ENCODE data around the gene RFX2. TPM values are rescaled to one million over a fixed set of nuclear protein-coding genes. Genes with fewer than 3 reads are reported as not detected.
A peak's percentile ranks its signal among the peaks of the same experiment; 100 is the strongest.

RFX2 gene
- total RNA-seq, 1 experiment from 2014 or later = 3.7 TPM

- Histone ChIP-seq H3K9me3 (ENCODE audit: control insufficient read depth, low read depth, low read length) (no peaks in the 10 kb centered on the region), H3K23ac (ENCODE audit: insufficient read length, low read depth, low read length) (no peak overlapping the region), H3K18ac (ENCODE audit: insufficient read length, low read depth, low read length) (no peak overlapping the region), H3K27ac (ENCODE audit: insufficient read length, low read depth, low read length) (no peak overlapping the region), H3K56ac (ENCODE audit: insufficient read length, low read depth, low read length) (no peak overlapping the region), H4K20me1 (ENCODE audit: control insufficient read depth, insufficient read depth, insufficient read length) (no peaks in the 10 kb centered on the region), H3K4me1 (ENCODE audit: insufficient read depth, low read length) (peaks cover 27% of the 10 kb centered on the region), H3K79me2 (ENCODE audit: insufficient read depth, low read length) (peaks cover 7% of the 10 kb centered on the region; the same call in 1 of the 2 replicates), H4K91ac (ENCODE audit: insufficient read length, low read depth, low read length) (no peak overlapping the region), H2BK20ac (ENCODE audit: low read depth, low read length, poor library complexity, severe bottlenecking) (no peak overlapping the region), H4K5ac (ENCODE audit: insufficient read length, low read depth, low read length) (no peak overlapping the region), H3K9ac (ENCODE audit: extremely low read depth, insufficient read length, low read length) (no peak overlapping the region), H2BK5ac (ENCODE audit: insufficient read length, low read length) (no peak overlapping the region), H2AFZ (ENCODE audit: low read length) (no peak overlapping the region), H2BK12ac (ENCODE audit: insufficient read length, low read depth, low read length) (no peak overlapping the region), H3T11ph (ENCODE audit: low read length) (no peak overlapping the region), H3K4me2 (ENCODE audit: insufficient read depth, insufficient read length, low read length) (peak overlapping the region; percentile 9), H3K79me1 (ENCODE audit: insufficient read depth, low read depth, low read length, poor library complexity, severe bottlenecking) (peaks cover 6% of the 10 kb centered on the region), H2BK15ac (ENCODE audit: low read depth, low read length) (no peak overlapping the region), H2AK5ac (ENCODE audit: insufficient read length, low read length) (no peak overlapping the region), H3K23me2 (ENCODE audit: insufficient read length, low read depth, low read length, poor library complexity, severe bottlenecking) (no peaks in the 10 kb centered on the region), H2BK120ac (ENCODE audit: low read depth, low read length, poor library complexity, severe bottlenecking) (no peak overlapping the region), H4K8ac (replicated peaks; ENCODE audit: insufficient read length, low read depth, low read length) (no peak overlapping the region), H3K14ac (ENCODE audit: insufficient read depth, low read length) (0 out of 2 replicates have a peak overlapping the region, but pooled peaks have one; percentile 25), H3K4ac (ENCODE audit: low read depth, low read length) (no peak overlapping the region), H3K27me3 (ENCODE audit: insufficient read depth, low read length) (no peaks in the 10 kb centered on the region)
- no peak for TF ChIP-seq CTCF (conservative IDR thresholded peaks at IDR 0.05)
- Mint-ChIP-seq H3K4me3 (peak overlapping the region; percentile 37 to 66; a peak in 3 of 5 replicates), H3K4me1 (peaks cover 90 to 93% of the 10 kb centered on the region in 2 experiments), H3K9me3 (no peaks in the 10 kb centered on the region), H3K27me3 (ENCODE audit: low read depth) (peaks cover 1% of the 10 kb centered on the region; the same call in 1 of the 2 replicates), H3K36me3 (ENCODE audit: insufficient read depth in 1 of 3, low read depth in 3 of 3) (peaks cover 2 to 13% (median 4%) of the 10 kb centered on the region in 3 experiments; a peak in 6 of 7 replicates), H3K27ac (peak overlapping the region; percentile 22 to 93 (median 85); a peak in 5 of 7 replicates)
- DNase-seq = no peak
- WGBS (ENCODE audit: extremely low coverage, insufficient read length, low lambda C conversion rate) = no CpG with 5 or more reads among the region's 18 CpGs
Observed at GRCh38 chr19:5952193-5953029, 157.9 kb downstream of the RFX2 start.
